Activated naive CD4-positive, alpha-beta T cell treated with anti-CD3 and anti-CD28 coated beads, Interleukin-2, amount 50 U/mL, for 72 hours (primary cell): Measurements from ENCODE around the gene FDX2. TPM values are rescaled to one million over a fixed set of nuclear protein-coding genes. Genes with fewer than 3 reads are reported as not detected.
A peak's percentile ranks its signal among the peaks of the same experiment; 100 is the strongest.

Source experiments
- ATAC-seq, 2 donors: fragments of 150-1000 bp; cut with Tn5 transposase; 2 replicates each; pipeline ENCODE4 v1.10.0; 2021; ENCODE audit warnings: mild to moderate bottlenecking in 2 of 2, moderate library complexity in 2 of 2
- DNase-seq, 2 donors: peaks; one replicate each; pipeline ENCODE4 v3.0.0; 2021 to 2022; ENCODE audit warnings: low spot score in 2 of 2
- H3K27ac Mint-ChIP-seq, 2 donors: one replicate each; pipeline ENCODE4 v1.8.0; 2022; ENCODE audit warnings: mild to moderate bottlenecking in 2 of 2, mixed read lengths in 2 of 2
- H3K36me3 Mint-ChIP-seq, 2 donors: one replicate each; pipeline ENCODE4 v1.8.0; 2022; ENCODE audit warnings: mixed read lengths in 2 of 2
- H3K9me3 Mint-ChIP-seq, 2 donors: one replicate each; pipeline ENCODE4 v1.8.0; 2022; ENCODE audit warnings: mixed read lengths in 2 of 2
- total RNA-seq, 2 donors: library from RNA; stranded (reverse); gene quantifications; one replicate each; pipeline ENCODE4 v1.2.3, GENCODE V29; 2022

Gene FDX2
- total RNA-seq = 10 to 100 TPM in 1 of 2 donors, 1 to 10 TPM in 1; 8.1 to 16.7 TPM

- Mint-ChIP-seq H3K27ac (peak within 1 kb of the TSS; percentile 65 to 93), H3K36me3 (peaks cover 11 to 24% of the 10 kb centered on the region in 2 donors), H3K9me3 (no peaks in the 10 kb centered on the region)
- ATAC-seq (peak; percentile 87 to 92), DNase-seq (peak; percentile 88 to 93)
Measured at GRCh38 chr19:10315335-10316214, at the start of gene FDX2. FDX2 (minus strand) TSS chr19:10316015; CDS start chr19:10315996, 19 bp downstream.

GRCh38 chr19:10365518-10365917 is 49.7 kb upstream of the FDX2 start:
- Mint-ChIP-seq H3K36me3 (peaks cover 9% of the 10 kb centered on the region in 2 donors), H3K9me3 (no peaks in the 10 kb centered on the region), H3K27ac (no peak overlapping the region)
- DNase-seq (no peak), ATAC-seq (no peak)

- ATAC-seq (no peak), DNase-seq (no peak)
- Mint-ChIP-seq H3K27ac (no peak overlapping the region), H3K36me3 (peaks cover 7 to 8% of the 10 kb centered on the region in 2 donors), H3K9me3 (no peaks in the 10 kb centered on the region)
Measured at GRCh38 chr19:10364644-10365043, 48.8 kb upstream of the FDX2 start.

- H3K36me3 Mint-ChIP-seq = no peaks in the 10 kb centered on the region
- ATAC-seq = peak; percentile 24 to 38
Measured at GRCh38 chr19:10363789-10364281, 48.0 kb upstream of the FDX2 start.

GRCh38 chr19:10362259-10362658 is 46.4 kb upstream of the FDX2 start:
- DNase-seq = no peak
- no peak for ATAC-seq
- H3K36me3 Mint-ChIP-seq = no peaks in the 10 kb centered on the region
- H3K9me3 Mint-ChIP-seq = no peaks in the 10 kb centered on the region
- no peak overlapping the region for H3K27ac Mint-ChIP-seq

More at GRCh38 chr19:10363789-10364281, 48.0 kb upstream of the FDX2 start:
- no peak for DNase-seq
- H3K9me3 Mint-ChIP-seq = no peaks in the 10 kb centered on the region
- no peak overlapping the region for H3K27ac Mint-ChIP-seq

GRCh38 chr19:10361569-10362011 is 45.8 kb upstream of the FDX2 start:
- no peaks in the 10 kb centered on the region for H3K36me3 Mint-ChIP-seq
- no peak for ATAC-seq

GRCh38 chr19:10356431-10356830 is 40.6 kb upstream of the FDX2 start:
- H3K27ac Mint-ChIP-seq = no peak overlapping the region
- DNase-seq = no peak
- peaks cover 7 to 15% of the 10 kb centered on the region in 2 donors for H3K36me3 Mint-ChIP-seq
- no peak for ATAC-seq
- H3K9me3 Mint-ChIP-seq = no peaks in the 10 kb centered on the region

More at GRCh38 chr19:10361569-10362011, 45.8 kb upstream of the FDX2 start:
- Mint-ChIP-seq H3K27ac (no peak overlapping the region), H3K9me3 (no peaks in the 10 kb centered on the region)
- DNase-seq = no peak

- Mint-ChIP-seq H3K9me3 (no peaks in the 10 kb centered on the region), H3K36me3 (peaks cover 7 to 15% of the 10 kb centered on the region in 2 donors)
- ATAC-seq = peak in 1 of 2 donors; percentile 62
Measured at GRCh38 chr19:10353793-10354391, 38.1 kb upstream of the FDX2 start.

GRCh38 chr19:10352764-10353671 is 37.2 kb upstream of the FDX2 start:
- DNase-seq (no peak), ATAC-seq (peak in 1 of 2 donors; percentile 11)
- Mint-ChIP-seq H3K9me3 (no peaks in the 10 kb centered on the region), H3K36me3 (peaks cover 7 to 15% of the 10 kb centered on the region in 2 donors), H3K27ac (no peak overlapping the region)

More at GRCh38 chr19:10353793-10354391, 38.1 kb upstream of the FDX2 start:
- DNase-seq = peak in 1 of 2 donors; percentile 58
- peak overlapping the region in 1 of 2 donors; percentile 89 for H3K27ac Mint-ChIP-seq

GRCh38 chr19:10346509-10346908 is 30.7 kb upstream of the FDX2 start:
- ATAC-seq (no peak), DNase-seq (no peak)
- no peaks in the 10 kb centered on the region for H3K36me3 Mint-ChIP-seq
- no peaks in the 10 kb centered on the region for H3K9me3 Mint-ChIP-seq
- H3K27ac Mint-ChIP-seq = no peak overlapping the region

GRCh38 chr19:10344780-10345179 is 29.0 kb upstream of the FDX2 start:
- ATAC-seq = no peak
- no peak overlapping the region for H3K27ac Mint-ChIP-seq

GRCh38 chr19:10343495-10343894 is 27.7 kb upstream of the FDX2 start:
- DNase-seq (no peak), ATAC-seq (no peak)
- Mint-ChIP-seq H3K36me3 (no peaks in the 10 kb centered on the region), H3K9me3 (no peaks in the 10 kb centered on the region), H3K27ac (no peak overlapping the region)

More at GRCh38 chr19:10344780-10345179, 29.0 kb upstream of the FDX2 start:
- no peaks in the 10 kb centered on the region for H3K9me3 Mint-ChIP-seq
- H3K36me3 Mint-ChIP-seq = no peaks in the 10 kb centered on the region
- DNase-seq = no peak

- Mint-ChIP-seq H3K9me3 (no peaks in the 10 kb centered on the region), H3K27ac (peak overlapping the region; percentile 82 to 90), H3K36me3 (no peaks in the 10 kb centered on the region)
Measured at GRCh38 chr19:10339977-10340376, 24.2 kb upstream of the FDX2 start.

GRCh38 chr19:10339380-10339960 is 23.7 kb upstream of the FDX2 start, which contains the start of gene ICAM3:
ICAM3 (minus strand) TSS chr19:10339624; CDS start chr19:10339614, 10 bp downstream.
- H3K9me3 Mint-ChIP-seq = no peaks in the 10 kb centered on the region
- ATAC-seq = peak; percentile 87 to 94
- peak; percentile 71 to 87 for DNase-seq

More at GRCh38 chr19:10339977-10340376, 24.2 kb upstream of the FDX2 start:
- DNase-seq = no peak
- peak in 1 of 2 donors; percentile 33 for ATAC-seq

GRCh38 chr19:10338940-10339339 is 23.1 kb upstream of the FDX2 start:
- Mint-ChIP-seq H3K9me3 (no peaks in the 10 kb centered on the region), H3K27ac (peak overlapping the region; percentile 82 to 90), H3K36me3 (peaks cover 6% of the 10 kb centered on the region in 2 donors)
- ATAC-seq = peak; percentile 29 to 50
- DNase-seq = no peak

More at GRCh38 chr19:10339380-10339960, 23.7 kb upstream of the FDX2 start, which contains the start of gene ICAM3:
- H3K27ac Mint-ChIP-seq = peak within 1 kb of the TSS; percentile 82 to 90
- peaks cover under 1% of the 10 kb centered on the region in 2 donors for H3K36me3 Mint-ChIP-seq
